ENCODE measurements around the gene MEOX2. TPM values are rescaled to one million over a fixed set of nuclear protein-coding genes. Genes with fewer than 3 reads are reported as not detected.

The MEOX2 gene
- total and polyA plus RNA-seq, 2 donors from 2014 or later: 1.2 TPM; not detected in 1

DNA sequence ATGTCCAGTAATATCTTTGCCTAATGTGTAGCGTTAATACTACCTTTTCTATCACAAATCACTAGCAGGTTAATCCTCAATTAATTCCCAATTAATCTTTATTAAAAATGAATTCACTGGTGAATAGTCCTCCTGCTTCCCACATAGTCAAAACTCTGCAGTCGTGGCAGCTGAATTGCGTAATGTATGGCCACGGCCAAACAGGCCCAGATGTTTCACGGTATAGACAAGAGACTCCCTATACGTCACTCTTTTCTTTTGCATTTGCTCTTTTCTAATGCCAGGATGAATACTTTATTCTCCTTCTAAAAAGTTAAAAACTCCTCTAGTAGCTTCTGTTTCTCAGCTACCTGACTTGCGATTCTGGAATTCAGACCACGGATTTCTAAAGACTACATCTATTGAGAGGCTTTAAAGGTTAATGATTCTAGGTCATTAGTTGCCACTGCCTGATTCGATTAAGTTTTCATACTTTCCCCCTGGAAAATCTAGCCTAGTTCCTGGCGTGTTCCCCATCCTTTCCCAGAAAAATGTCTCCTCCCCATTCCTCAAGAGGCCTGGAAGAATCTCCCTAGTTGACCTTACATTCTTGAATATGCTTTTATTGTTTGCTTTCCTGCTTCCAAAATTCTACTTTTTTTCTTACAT lies 16.9 kb downstream of the MEOX2 start:
- no peak overlapping the region for H3K9ac ChIP-seq (ENCODE audit: low read length in 3 of 3)

DNA sequence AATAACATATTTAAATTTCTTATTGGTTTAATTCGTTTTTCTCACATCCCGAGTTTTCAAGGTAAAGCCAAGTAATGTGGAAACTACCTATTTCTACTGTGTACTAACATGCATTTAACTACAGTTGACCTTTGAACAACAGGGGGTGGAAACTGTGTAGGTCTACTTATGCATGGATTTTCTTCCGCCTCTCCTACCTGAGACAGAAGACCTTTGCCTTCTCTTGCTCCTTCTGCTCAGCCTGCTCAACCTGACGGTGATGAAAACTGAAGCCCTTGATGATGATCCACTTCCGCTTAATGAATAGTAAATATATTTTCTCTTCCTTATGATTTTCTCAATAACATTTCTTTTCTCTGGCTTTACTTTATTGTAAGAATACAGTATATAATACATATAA lies 18.5 kb downstream of the MEOX2 start:
- H3K27me3 ChIP-seq (ENCODE audit: control insufficient read depth, insufficient read depth, low read length): no peaks in the 10 kb centered on the region
- H3K4me3 ChIP-seq (ENCODE audit: low read length in 3 of 3): no peak overlapping the region
- H3K9me3 ChIP-seq (ENCODE audit: control insufficient read depth in 2 of 3, insufficient read depth in 1 of 3, low read length in 3 of 3): peaks cover 0 to 2% (median 0%) of the 10 kb centered on the region in 3 donors
- no peaks in the 10 kb centered on the region for H3K36me3 ChIP-seq (ENCODE audit: control insufficient read depth in 2 of 3, insufficient read depth in 3 of 3, low read length in 3 of 3)
- no peak overlapping the region for H3K27ac ChIP-seq (ENCODE audit: low read depth in 2 of 2, low read length in 2 of 2)
- H3K9ac ChIP-seq (ENCODE audit: low read length in 3 of 3): no peak overlapping the region
- FAIRE-seq (no peak), DNase-seq (no peak)
- intact Hi-C loops (cut with DNase I): no loop called here
- no peak for TF ChIP-seq CTCF (IDR thresholded peaks at IDR 0.05; ENCODE audit: borderline replicate concordance, extremely low read depth, insufficient read depth)
- H3K4me1 ChIP-seq (ENCODE audit: control insufficient read depth in 2 of 3, insufficient read depth in 2 of 3, low read depth in 1 of 3, low read length in 3 of 3): no peaks in the 10 kb centered on the region

More for the DNA sequence above, 16.9 kb downstream of the MEOX2 start:
- DNase-seq: no peak
- FAIRE-seq: no peak
- TF ChIP-seq CTCF (IDR thresholded peaks at IDR 0.05; ENCODE audit: borderline replicate concordance, extremely low read depth, insufficient read depth): no peak
- no peaks in the 10 kb centered on the region for H3K27me3 ChIP-seq (ENCODE audit: control insufficient read depth, insufficient read depth, low read length)
- H3K36me3 ChIP-seq (ENCODE audit: control insufficient read depth in 2 of 3, insufficient read depth in 3 of 3, low read length in 3 of 3): no peaks in the 10 kb centered on the region
- no peak overlapping the region for H3K27ac ChIP-seq (ENCODE audit: low read depth in 2 of 2, low read length in 2 of 2)
- no peaks in the 10 kb centered on the region for H3K4me1 ChIP-seq (ENCODE audit: control insufficient read depth in 2 of 3, insufficient read depth in 2 of 3, low read depth in 1 of 3, low read length in 3 of 3)
- no peak overlapping the region for H3K4me3 ChIP-seq (ENCODE audit: low read length in 3 of 3)
- intact Hi-C loops (cut with DNase I): no loop called here
- peaks cover 0 to 2% (median 0%) of the 10 kb centered on the region in 3 donors for H3K9me3 ChIP-seq (ENCODE audit: control insufficient read depth in 2 of 3, insufficient read depth in 1 of 3, low read length in 3 of 3)

GRCh38 chr7:15662451-15662850 lies 24.0 kb downstream of the MEOX2 start:
- intact Hi-C loops (cut with DNase I): no loop called here
- Histone ChIP-seq H3K9ac (ENCODE audit: low read length in 3 of 3) (no peak overlapping the region), H3K27ac (ENCODE audit: low read depth in 2 of 2, low read length in 2 of 2) (no peak overlapping the region), H3K27me3 (ENCODE audit: control insufficient read depth, insufficient read depth, low read length) (no peaks in the 10 kb centered on the region), H3K4me3 (ENCODE audit: low read length in 3 of 3) (no peak overlapping the region), H3K9me3 (ENCODE audit: control insufficient read depth in 2 of 3, insufficient read depth in 1 of 3, low read length in 3 of 3) (no peaks in the 10 kb centered on the region), H3K4me1 (ENCODE audit: control insufficient read depth in 2 of 3, insufficient read depth in 2 of 3, low read depth in 1 of 3, low read length in 3 of 3) (no peaks in the 10 kb centered on the region), H3K36me3 (ENCODE audit: control insufficient read depth in 2 of 3, insufficient read depth in 3 of 3, low read length in 3 of 3) (no peaks in the 10 kb centered on the region)
- TF ChIP-seq CTCF (IDR thresholded peaks at IDR 0.05; ENCODE audit: borderline replicate concordance, extremely low read depth, insufficient read depth): no peak
- no peak for FAIRE-seq
- DNase-seq: no peak

- no peak overlapping the region for H3K9ac ChIP-seq (ENCODE audit: low read length in 3 of 3)
- H3K4me3 ChIP-seq (ENCODE audit: low read length in 3 of 3): no peak overlapping the region
- TF ChIP-seq CTCF (IDR thresholded peaks at IDR 0.05; ENCODE audit: borderline replicate concordance, extremely low read depth, insufficient read depth): no peak
- intact Hi-C loops (cut with DNase I): no loop called here
- H3K4me1 ChIP-seq (ENCODE audit: control insufficient read depth in 2 of 3, insufficient read depth in 2 of 3, low read depth in 1 of 3, low read length in 3 of 3): no peaks in the 10 kb centered on the region
- H3K9me3 ChIP-seq (ENCODE audit: control insufficient read depth in 2 of 3, insufficient read depth in 1 of 3, low read length in 3 of 3): no peaks in the 10 kb centered on the region
- no peak overlapping the region for H3K27ac ChIP-seq (ENCODE audit: low read depth in 2 of 2, low read length in 2 of 2)
- no peaks in the 10 kb centered on the region for H3K27me3 ChIP-seq (ENCODE audit: control insufficient read depth, insufficient read depth, low read length)
- FAIRE-seq (no peak), DNase-seq (no peak)
- no peaks in the 10 kb centered on the region for H3K36me3 ChIP-seq (ENCODE audit: control insufficient read depth in 2 of 3, insufficient read depth in 3 of 3, low read length in 3 of 3)
Observed at GRCh38 chr7:15658247-15658646, 28.2 kb downstream of the MEOX2 start.

All from kidney (tissue), 14 donors.